ENCODE measurements around the gene PLCZ1.

DNA sequence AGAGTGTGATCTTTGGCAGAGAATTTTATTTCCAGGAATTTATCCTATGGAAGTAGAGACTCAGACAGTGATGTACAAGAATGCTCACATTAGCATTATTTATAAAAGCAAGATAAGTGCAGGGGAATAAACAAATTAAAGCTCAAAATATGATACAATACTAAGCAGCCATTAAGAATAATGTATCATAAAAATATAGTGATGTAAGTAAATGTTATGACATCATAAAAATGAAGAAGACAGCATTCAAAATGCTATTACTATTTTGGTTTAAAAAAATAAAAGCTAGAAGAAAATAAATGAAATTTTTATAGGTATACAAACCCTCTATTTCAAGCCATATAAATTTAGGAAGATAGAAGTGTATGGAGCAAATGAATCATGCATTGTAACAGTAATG is 17.1 kb downstream of the PLCZ1 start:
- TF ChIP-seq CTCF (IDR thresholded peaks at IDR 0.05; ENCODE audit: extremely low read depth in 1 of 2, insufficient read depth in 1 of 2, low read depth in 1 of 2, low read length in 2 of 2) (no peak), POLR2A (IDR thresholded peaks at IDR 0.05; ENCODE audit: low read depth, low read length) (no peak), EZH2 (IDR thresholded peaks at IDR 0.05; ENCODE audit: borderline replicate concordance, low read depth, low read length, severe bottlenecking) (no peak), POLR2AphosphoS5 (IDR thresholded peaks at IDR 0.05; ENCODE audit: insufficient read depth, low read depth, low read length) (no peak), JUN (IDR thresholded peaks at IDR 0.05; ENCODE audit: borderline replicate concordance, insufficient read depth, insufficient read length, low read depth) (no peak), GATA2 (IDR thresholded peaks at IDR 0.05; ENCODE audit: insufficient read depth, insufficient read length, low read depth, low read length) (no peak)
- TF ChIP-seq, protein P1, sequence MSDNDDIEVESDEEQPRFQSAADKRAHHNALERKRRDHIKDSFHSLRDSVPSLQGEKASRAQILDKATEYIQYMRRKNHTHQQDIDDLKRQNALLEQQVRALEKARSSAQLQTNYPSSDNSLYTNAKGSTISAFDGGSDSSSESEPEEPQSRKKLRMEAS (IDR thresholded peaks at IDR 0.05; ENCODE audit: insufficient read depth, insufficient read length): no peak
